Measurements from ENCODE around the gene PKP4. TPM values are rescaled to one million over a fixed set of nuclear protein-coding genes. Genes with fewer than 3 reads are reported as not detected.
A peak's percentile ranks its signal among the peaks of the same experiment; 100 is the strongest.

PKP4 gene
- total RNA-seq, 1 donor from 2014 or later, result 39.4 TPM

- no peaks in the 10 kb centered on the region for H3K27me3 Mint-ChIP-seq (ENCODE audit: low read depth)
- H3K27ac Mint-ChIP-seq (ENCODE audit: unreplicated experiment), result peak overlapping the region; percentile 81
- no peaks in the 10 kb centered on the region for H3K36me3 Mint-ChIP-seq (ENCODE audit: low read depth)
- peak; percentile 47 for TF ChIP-seq CTCF (IDR thresholded peaks at IDR 0.05)
- H3K9me3 Mint-ChIP-seq (ENCODE audit: low read depth), result no peaks in the 10 kb centered on the region
- no peak for DNase-seq (ENCODE audit: low spot score)
- no peak overlapping the region for H3K4me3 Mint-ChIP-seq (ENCODE audit: unreplicated experiment)
- peaks cover 83% of the 10 kb centered on the region for H3K4me1 Mint-ChIP-seq (ENCODE audit: low read depth)
These were observed 43.6 kb downstream of the PKP4 start for GRCh38 chr2:158500333-158500732.

GRCh38 chr2:158501301-158501700 lies 44.5 kb downstream of the PKP4 start:
- H3K4me1 Mint-ChIP-seq (ENCODE audit: low read depth), result peaks cover 89% of the 10 kb centered on the region
- no peak for TF ChIP-seq CTCF (IDR thresholded peaks at IDR 0.05)
- no peaks in the 10 kb centered on the region for H3K27me3 Mint-ChIP-seq (ENCODE audit: low read depth)
- no peak overlapping the region for H3K4me3 Mint-ChIP-seq (ENCODE audit: unreplicated experiment)
- H3K9me3 Mint-ChIP-seq (ENCODE audit: low read depth), result no peaks in the 10 kb centered on the region
- H3K36me3 Mint-ChIP-seq (ENCODE audit: low read depth), result no peaks in the 10 kb centered on the region
- peak overlapping the region; percentile 81 for H3K27ac Mint-ChIP-seq (ENCODE audit: unreplicated experiment)
- DNase-seq (ENCODE audit: low spot score), result no peak

DNA sequence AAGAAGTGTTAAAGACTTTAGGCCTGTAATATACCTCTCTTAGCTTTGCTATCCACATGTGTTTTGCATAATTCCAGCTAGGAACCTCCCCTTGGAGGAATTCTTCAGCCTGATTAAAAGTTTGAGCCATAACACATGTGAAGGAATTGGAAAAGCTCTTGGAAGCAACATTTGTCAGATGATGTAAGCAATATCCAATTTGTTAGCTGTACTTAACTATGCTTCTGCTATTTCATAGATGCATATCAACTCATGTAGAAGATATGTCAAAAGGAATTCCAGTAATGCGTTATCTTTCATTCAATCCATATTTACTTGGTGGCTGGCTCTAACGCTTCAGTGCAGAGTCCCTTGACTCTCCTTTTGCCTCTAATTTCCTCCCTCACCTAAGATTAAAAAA lies 46.2 kb downstream of the PKP4 start:
- no peak for DNase-seq (ENCODE audit: low spot score)
- Mint-ChIP-seq H3K4me1 (ENCODE audit: low read depth) (peaks cover 89% of the 10 kb centered on the region), H3K27me3 (ENCODE audit: low read depth) (no peaks in the 10 kb centered on the region), H3K9me3 (ENCODE audit: low read depth) (no peaks in the 10 kb centered on the region), H3K36me3 (ENCODE audit: low read depth) (no peaks in the 10 kb centered on the region), H3K4me3 (ENCODE audit: unreplicated experiment) (no peak overlapping the region), H3K27ac (ENCODE audit: unreplicated experiment) (peak overlapping the region; percentile 87)
- TF ChIP-seq CTCF (IDR thresholded peaks at IDR 0.05), result no peak

DNA sequence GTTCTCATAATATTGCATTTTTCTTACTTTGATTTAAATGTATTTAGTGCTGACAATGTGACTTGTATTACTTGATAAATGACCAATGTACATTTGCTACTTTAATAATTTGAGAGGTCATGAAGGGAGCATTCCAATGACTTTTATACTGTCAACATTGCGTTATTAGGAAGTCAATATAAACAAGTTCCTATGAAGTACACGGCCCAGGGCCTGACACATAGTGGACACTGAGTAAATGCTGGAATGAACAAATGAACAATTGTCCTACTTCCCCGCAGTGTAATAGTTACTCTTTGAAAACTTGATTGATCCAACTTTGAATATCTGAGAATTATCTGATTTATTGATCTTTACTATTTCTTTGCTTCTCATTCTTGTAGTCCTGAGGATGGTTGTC lies 47.3 kb downstream of the PKP4 start:
- DNase-seq (ENCODE audit: low spot score), result no peak
- Mint-ChIP-seq H3K27ac (ENCODE audit: unreplicated experiment) (no peak overlapping the region), H3K4me3 (ENCODE audit: unreplicated experiment) (no peak overlapping the region), H3K9me3 (ENCODE audit: low read depth) (no peaks in the 10 kb centered on the region), H3K4me1 (ENCODE audit: low read depth) (peaks cover 81% of the 10 kb centered on the region), H3K36me3 (ENCODE audit: low read depth) (no peaks in the 10 kb centered on the region), H3K27me3 (ENCODE audit: low read depth) (no peaks in the 10 kb centered on the region)
- TF ChIP-seq CTCF (IDR thresholded peaks at IDR 0.05), result no peak

DNA sequence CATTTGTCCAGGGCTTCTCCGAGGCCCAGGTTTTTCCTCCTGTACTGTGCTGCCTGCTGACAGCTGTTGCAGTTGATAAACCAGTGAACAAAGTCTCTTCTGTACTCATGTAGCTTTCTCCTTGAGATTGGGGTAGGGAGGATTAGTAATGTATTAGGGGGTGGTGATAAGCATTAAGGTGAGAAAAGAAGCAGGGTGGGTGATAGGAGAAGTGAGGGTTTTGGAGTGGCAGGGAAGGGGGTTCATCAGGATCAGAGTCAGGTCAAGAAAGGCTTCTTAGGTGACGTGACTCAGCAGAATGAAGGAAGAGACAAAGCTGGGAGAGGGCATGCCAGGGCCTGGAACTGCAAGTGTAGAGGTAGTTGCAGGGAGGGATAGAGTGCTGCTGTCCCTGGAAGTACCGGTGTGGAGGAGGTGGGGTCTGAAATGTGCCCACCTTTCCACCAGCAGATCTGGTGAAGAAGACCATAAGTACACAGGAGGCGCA lies 48.7 kb downstream of the PKP4 start:
- H3K4me3 Mint-ChIP-seq (ENCODE audit: unreplicated experiment), result no peak overlapping the region
- peaks cover 76% of the 10 kb centered on the region for H3K4me1 Mint-ChIP-seq (ENCODE audit: low read depth)
- no peak for TF ChIP-seq CTCF (IDR thresholded peaks at IDR 0.05)
- no peaks in the 10 kb centered on the region for H3K27me3 Mint-ChIP-seq (ENCODE audit: low read depth)
- H3K27ac Mint-ChIP-seq (ENCODE audit: unreplicated experiment), result peak overlapping the region; percentile 2
- DNase-seq (ENCODE audit: low spot score), result no peak
- no peaks in the 10 kb centered on the region for H3K9me3 Mint-ChIP-seq (ENCODE audit: low read depth)
- no peaks in the 10 kb centered on the region for H3K36me3 Mint-ChIP-seq (ENCODE audit: low read depth)
